Measurements from ENCODE around the gene SLC39A9. TPM values are rescaled to one million over a fixed set of nuclear protein-coding genes. Genes with fewer than 3 reads are reported as not detected.

SLC39A9 gene
- total RNA-seq, 4 donors from 2014 or later, result 37.6 to 46.3 (median 42.3) TPM

GRCh38 chr14:69441948-69442347 lies 43.5 kb downstream of the SLC39A9 start:
- WGBS, result 96% methylated on average over 5 of the region's 5 CpGs
- H3K27ac ChIP-seq (replicated peaks in 1 of 4), result no peak overlapping the region
- H3K4me3 ChIP-seq, result no peak overlapping the region
- H3K9me3 ChIP-seq, result no peaks in the 10 kb centered on the region
- no peaks in the 10 kb centered on the region for H3K27me3 ChIP-seq
- DNase-seq (ENCODE audit: extremely low spot score), result no peak
- intact Hi-C loops (cut with DNase I), result no loop called here
- H3K36me3 ChIP-seq, result peaks cover 0 to 24% (median 17%) of the 10 kb centered on the region in 4 donors
- TF ChIP-seq POLR2A (IDR thresholded peaks at IDR 0.05; ENCODE audit: low read depth), result no peak
- no peaks in the 10 kb centered on the region for H3K4me1 ChIP-seq

- TF ChIP-seq CTCF (IDR thresholded peaks at IDR 0.05) (no peak), POLR2A (IDR thresholded peaks at IDR 0.05; ENCODE audit: low read depth) (no peak), POLR2AphosphoS5 (IDR thresholded peaks at IDR 0.05) (no peak), EP300 (IDR thresholded peaks at IDR 0.05) (no peak)
- no peaks in the 10 kb centered on the region for H3K4me1 ChIP-seq
- no peak overlapping the region for H3K27ac ChIP-seq (replicated peaks in 1 of 4)
- WGBS, result 95% methylated on average over 5 of the region's 5 CpGs
- peaks cover 0 to 24% (median 17%) of the 10 kb centered on the region in 4 donors for H3K36me3 ChIP-seq
- no peak overlapping the region for H3K4me3 ChIP-seq
- no peak for DNase-seq (ENCODE audit: extremely low spot score)
- no peaks in the 10 kb centered on the region for H3K27me3 ChIP-seq
- intact Hi-C loops (cut with DNase I), result no loop called here
- no peaks in the 10 kb centered on the region for H3K9me3 ChIP-seq
Observed at GRCh38 chr14:69443296-69443805, 44.9 kb downstream of the SLC39A9 start.

- intact Hi-C loops (cut with DNase I), result no loop called here
- H3K27me3 ChIP-seq, result no peaks in the 10 kb centered on the region
- H3K9me3 ChIP-seq, result no peaks in the 10 kb centered on the region
- H3K36me3 ChIP-seq, result peaks cover 0 to 22% (median 12%) of the 10 kb centered on the region in 4 donors
- DNase-seq (ENCODE audit: extremely low spot score), result no peak
- no peak overlapping the region for H3K27ac ChIP-seq (replicated peaks in 1 of 4)
- no peak overlapping the region for H3K4me3 ChIP-seq
- H3K4me1 ChIP-seq, result no peaks in the 10 kb centered on the region
- WGBS, result 96% methylated on average over 8 of the region's 8 CpGs
- TF ChIP-seq EP300 (IDR thresholded peaks at IDR 0.05) (no peak), POLR2AphosphoS5 (IDR thresholded peaks at IDR 0.05) (no peak), POLR2A (IDR thresholded peaks at IDR 0.05; ENCODE audit: low read depth) (no peak), CTCF (IDR thresholded peaks at IDR 0.05) (no peak)
Observed at GRCh38 chr14:69449216-69449615, 50.7 kb downstream of the SLC39A9 start.

GRCh38 chr14:69451941-69452340 lies 53.4 kb downstream of the SLC39A9 start:
- peaks cover 15 to 46% (median 25%) of the 10 kb centered on the region in 4 donors for H3K36me3 ChIP-seq
- no peak for TF ChIP-seq CTCF (IDR thresholded peaks at IDR 0.05)
- no peak for TF ChIP-seq POLR2AphosphoS5 (IDR thresholded peaks at IDR 0.05)
- TF ChIP-seq POLR2A (IDR thresholded peaks at IDR 0.05; ENCODE audit: low read depth), result no peak
- no peak for TF ChIP-seq EP300 (IDR thresholded peaks at IDR 0.05)
- H3K4me1 ChIP-seq, result no peaks in the 10 kb centered on the region
- no peaks in the 10 kb centered on the region for H3K9me3 ChIP-seq
- DNase-seq (ENCODE audit: extremely low spot score), result no peak
- whole genome bisulfite sequencing, result 97% methylated on average over 2 of the region's 2 CpGs
- intact Hi-C loops (cut with DNase I), result no loop called here
- no peak overlapping the region for H3K27ac ChIP-seq (replicated peaks in 1 of 4)
- H3K4me3 ChIP-seq, result no peak overlapping the region
- no peaks in the 10 kb centered on the region for H3K27me3 ChIP-seq

GRCh38 chr14:69458350-69458749 lies 59.9 kb downstream of the SLC39A9 start:
- H3K9me3 ChIP-seq, result no peaks in the 10 kb centered on the region
- no peak for TF ChIP-seq CTCF (IDR thresholded peaks at IDR 0.05)
- TF ChIP-seq EP300 (IDR thresholded peaks at IDR 0.05), result no peak
- TF ChIP-seq POLR2A (IDR thresholded peaks at IDR 0.05; ENCODE audit: low read depth), result no peak
- TF ChIP-seq POLR2AphosphoS5 (IDR thresholded peaks at IDR 0.05), result no peak
- H3K36me3 ChIP-seq, result peaks cover 15 to 80% (median 51%) of the 10 kb centered on the region in 4 donors
- no peaks in the 10 kb centered on the region for H3K27me3 ChIP-seq
- WGBS, result 91% methylated on average over 11 of the region's 11 CpGs
- H3K4me3 ChIP-seq, result no peak overlapping the region
- DNase-seq (ENCODE audit: extremely low spot score), result no peak
- intact Hi-C loops (cut with DNase I), result no loop called here
- no peaks in the 10 kb centered on the region for H3K4me1 ChIP-seq
- no peak overlapping the region for H3K27ac ChIP-seq (replicated peaks in 1 of 4)
